Mammary epithelial cell (primary cell): ENCODE data around the gene ZNF653.

Experiments used
- EZH2 ChIP-seq: IDR thresholded peaks from 2 replicates; pipeline ENCODE4 v1.6.1; 2012; ENCODE audit warnings: low read length, inconsistent platforms, borderline replicate concordance
- TF ChIP-seq, protein P1 (sequence below), 2 donors: IDR thresholded peaks in 1 of 2; conservative IDR thresholded peaks in 1 of 2; 2 replicates each; pipeline ENCODE4 v1.5.1; 2011 to 2012; ENCODE audit warnings: inconsistent platforms in 2 of 2, low read length in 2 of 2, mild to moderate bottlenecking in 2 of 2, control low read depth in 1 of 2, low read depth in 1 of 2; ENCODE audit not compliant: insufficient read depth in 1 of 2; ENCODE audit errors: extremely low read depth in 1 of 2

DNA sequence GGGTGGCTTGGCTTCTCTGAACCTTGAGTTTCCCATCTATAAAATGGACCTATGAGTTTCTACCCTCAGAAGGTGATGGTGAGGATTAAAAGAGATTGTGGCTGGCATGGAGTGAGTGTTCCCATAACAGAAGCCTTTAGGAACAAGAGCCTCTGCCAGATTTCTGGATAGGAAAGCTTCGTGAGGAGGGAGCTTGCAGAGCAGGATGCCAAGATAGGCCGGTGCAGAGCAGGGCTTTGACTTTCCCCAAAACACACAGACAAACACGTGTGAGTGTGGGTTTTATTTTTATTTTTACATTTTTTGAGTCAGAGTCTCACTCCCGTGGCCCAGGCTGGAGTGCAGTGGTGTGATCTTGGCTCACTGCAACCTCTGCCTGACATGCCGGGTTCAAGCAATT lies 29.3 kb upstream of the ZNF653 start:
- TF ChIP-seq, protein P1, sequence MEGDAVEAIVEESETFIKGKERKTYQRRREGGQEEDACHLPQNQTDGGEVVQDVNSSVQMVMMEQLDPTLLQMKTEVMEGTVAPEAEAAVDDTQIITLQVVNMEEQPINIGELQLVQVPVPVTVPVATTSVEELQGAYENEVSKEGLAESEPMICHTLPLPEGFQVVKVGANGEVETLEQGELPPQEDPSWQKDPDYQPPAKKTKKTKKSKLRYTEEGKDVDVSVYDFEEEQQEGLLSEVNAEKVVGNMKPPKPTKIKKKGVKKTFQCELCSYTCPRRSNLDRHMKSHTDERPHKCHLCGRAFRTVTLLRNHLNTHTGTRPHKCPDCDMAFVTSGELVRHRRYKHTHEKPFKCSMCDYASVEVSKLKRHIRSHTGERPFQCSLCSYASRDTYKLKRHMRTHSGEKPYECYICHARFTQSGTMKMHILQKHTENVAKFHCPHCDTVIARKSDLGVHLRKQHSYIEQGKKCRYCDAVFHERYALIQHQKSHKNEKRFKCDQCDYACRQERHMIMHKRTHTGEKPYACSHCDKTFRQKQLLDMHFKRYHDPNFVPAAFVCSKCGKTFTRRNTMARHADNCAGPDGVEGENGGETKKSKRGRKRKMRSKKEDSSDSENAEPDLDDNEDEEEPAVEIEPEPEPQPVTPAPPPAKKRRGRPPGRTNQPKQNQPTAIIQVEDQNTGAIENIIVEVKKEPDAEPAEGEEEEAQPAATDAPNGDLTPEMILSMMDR (conservative IDR thresholded peaks at IDR 0.05 in 1 of 2, IDR thresholded peaks at IDR 0.05 in 1 of 2; ENCODE audit: extremely low read depth in 1 of 2, insufficient read depth in 1 of 2, low read depth in 1 of 2, low read length in 2 of 2) = no peak
- TF ChIP-seq EZH2 = no peak
